Memory B cell (primary cell): ENCODE data around the gene CASTOR1.

Experiments
- ATAC-seq: fragments of 150-1000 bp; cut with Tn5 transposase; 2 replicates; pipeline ENCODE4 v1.10.0; 2021; ENCODE audit warnings: low read depth, mild to moderate bottlenecking, moderate library complexity
- DNase-seq, 2 donors: peaks; one replicate each; pipeline ENCODE4 v3.0.0; 2022; ENCODE audit warnings: low spot score in 2 of 2
- H3K27ac Mint-ChIP-seq: one replicate; pipeline ENCODE4 v1.8.0; 2022; ENCODE audit warnings: mild to moderate bottlenecking, moderate library complexity, mixed read lengths
- H3K27me3 Mint-ChIP-seq: one replicate; pipeline ENCODE4 v1.8.0; 2022; ENCODE audit warnings: mixed read lengths
- H3K36me3 Mint-ChIP-seq: one replicate; pipeline ENCODE4 v1.8.0; 2022; ENCODE audit warnings: mild to moderate bottlenecking, mixed read lengths
- H3K4me1 Mint-ChIP-seq: one replicate; pipeline ENCODE4 v1.8.0; 2022; ENCODE audit warnings: mixed read lengths
- H3K4me3 Mint-ChIP-seq: one replicate; pipeline ENCODE4 v1.8.0; 2022; ENCODE audit warnings: mild to moderate bottlenecking, moderate library complexity, mixed read lengths
- H3K9me3 Mint-ChIP-seq: one replicate; pipeline ENCODE4 v1.8.0; 2022; ENCODE audit warnings: mixed read lengths

Gene CASTOR1

GRCh38 chr22:30239488-30240405 lies 49.6 kb downstream of the CASTOR1 start:
- no peak overlapping the region for H3K27ac Mint-ChIP-seq
- H3K4me1 Mint-ChIP-seq: peaks cover 7% of the 10 kb centered on the region
- DNase-seq (no peak), ATAC-seq (no peak)
- H3K9me3 Mint-ChIP-seq: no peaks in the 10 kb centered on the region
- no peak overlapping the region for H3K4me3 Mint-ChIP-seq
- H3K27me3 Mint-ChIP-seq: no peaks in the 10 kb centered on the region
- H3K36me3 Mint-ChIP-seq: no peaks in the 10 kb centered on the region

GRCh38 chr22:30238661-30239487 lies 50.4 kb downstream of the CASTOR1 start:
- H3K4me1 Mint-ChIP-seq: peaks cover 7% of the 10 kb centered on the region

GRCh38 chr22:30238136-30238535 lies 51.2 kb downstream of the CASTOR1 start:
- H3K4me1 Mint-ChIP-seq: peaks cover 7% of the 10 kb centered on the region

More at GRCh38 chr22:30238661-30239487, 50.4 kb downstream of the CASTOR1 start:
- no peak for ATAC-seq
- Mint-ChIP-seq H3K27ac (no peak overlapping the region), H3K27me3 (no peaks in the 10 kb centered on the region), H3K36me3 (no peaks in the 10 kb centered on the region), H3K9me3 (no peaks in the 10 kb centered on the region), H3K4me3 (no peak overlapping the region)
- no peak for DNase-seq

GRCh38 chr22:30236875-30237274 lies 52.4 kb downstream of the CASTOR1 start:
- Mint-ChIP-seq H3K9me3 (no peaks in the 10 kb centered on the region), H3K36me3 (no peaks in the 10 kb centered on the region), H3K27ac (no peak overlapping the region), H3K4me1 (peaks cover 7% of the 10 kb centered on the region), H3K27me3 (no peaks in the 10 kb centered on the region), H3K4me3 (no peak overlapping the region)
- ATAC-seq (no peak), DNase-seq (no peak)

More at GRCh38 chr22:30238136-30238535, 51.2 kb downstream of the CASTOR1 start:
- ATAC-seq: no peak
- Mint-ChIP-seq H3K4me3 (no peak overlapping the region), H3K27me3 (no peaks in the 10 kb centered on the region), H3K36me3 (no peaks in the 10 kb centered on the region), H3K9me3 (no peaks in the 10 kb centered on the region), H3K27ac (no peak overlapping the region)
- no peak for DNase-seq

GRCh38 chr22:30235687-30236170 lies 53.6 kb downstream of the CASTOR1 start:
- H3K27me3 Mint-ChIP-seq: no peaks in the 10 kb centered on the region
- no peak overlapping the region for H3K4me3 Mint-ChIP-seq
- no peak overlapping the region for H3K27ac Mint-ChIP-seq
- no peak for DNase-seq
- peaks cover 4% of the 10 kb centered on the region for H3K4me1 Mint-ChIP-seq
- H3K9me3 Mint-ChIP-seq: no peaks in the 10 kb centered on the region
- no peak for ATAC-seq
- H3K36me3 Mint-ChIP-seq: no peaks in the 10 kb centered on the region
